Hepatic stellate cell (primary cell): ENCODE results near the gene KIF22.
A peak's percentile ranks its signal among the peaks of the same experiment; 100 is the strongest.
"Not testable (repeated sequence)": the region's sequence is repeated elsewhere in the genome, so short reads cannot be mapped to it uniquely, and the experiment has no call there.

Experiments used
- DNase-seq: peaks from one replicate; pipeline ENCODE4 v3.0.0; 2011; ENCODE audit warnings: low spot score

The KIF22 gene

DNA sequence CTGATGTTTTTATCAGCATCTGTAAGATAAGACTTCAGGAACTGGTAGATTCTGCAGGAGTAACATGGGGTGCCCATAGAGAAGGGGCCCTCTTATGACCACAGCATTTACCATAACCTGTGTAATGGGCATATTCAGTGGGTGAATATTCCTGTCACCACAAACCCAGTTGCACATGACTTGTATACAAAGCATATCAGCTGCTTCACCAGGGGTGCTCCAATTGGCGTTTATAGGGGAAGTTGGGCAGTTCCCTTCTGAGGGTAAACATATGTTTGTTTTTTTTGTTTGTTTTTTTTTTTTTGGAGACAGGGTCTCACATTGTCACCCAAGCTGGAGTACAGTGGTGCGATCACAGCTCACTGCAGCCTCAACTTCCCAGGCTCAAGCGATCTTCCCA, 24.0 kb upstream of the KIF22 start:
- DNase-seq = no peak

DNA sequence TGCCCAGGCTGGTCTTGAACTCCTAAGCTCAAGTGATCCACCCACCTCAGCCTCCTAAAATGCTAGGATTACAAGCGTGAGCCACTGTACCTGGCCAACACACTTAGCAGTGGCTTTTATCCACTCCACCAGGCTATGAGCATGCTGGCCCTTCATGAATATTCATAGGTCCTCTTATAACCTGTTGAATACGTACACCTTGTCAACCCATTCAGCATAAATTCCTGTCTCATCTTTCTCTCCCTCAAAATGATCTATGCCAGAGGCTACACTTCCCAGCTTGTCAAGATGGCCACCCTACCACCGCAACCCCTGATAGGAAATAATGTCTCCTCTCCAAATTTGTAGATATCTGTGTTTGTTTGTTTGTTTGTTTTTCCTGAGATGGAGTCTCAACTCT, 23.5 kb upstream of the KIF22 start:
- no peak for DNase-seq

DNA sequence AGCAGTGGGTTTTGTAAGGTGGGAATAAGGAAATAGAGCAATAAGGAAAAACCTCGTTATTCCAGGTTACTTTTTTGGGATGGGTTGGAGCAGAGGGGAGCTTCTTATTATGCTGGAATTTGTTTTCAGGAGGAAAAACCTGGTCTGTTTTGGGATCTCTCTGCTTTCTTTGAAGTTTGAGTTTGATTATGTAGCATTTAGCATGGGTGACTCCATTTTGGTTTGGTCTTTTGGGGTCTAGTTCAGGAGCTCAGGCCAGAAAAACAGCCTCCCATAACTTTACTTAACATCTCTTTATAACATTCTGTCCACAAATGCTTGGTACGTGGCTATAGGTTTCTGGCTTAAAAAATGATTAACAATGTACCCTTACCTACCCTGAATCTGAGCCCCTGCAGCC, 21.0 kb upstream of the KIF22 start:
- no peak for DNase-seq

DNA sequence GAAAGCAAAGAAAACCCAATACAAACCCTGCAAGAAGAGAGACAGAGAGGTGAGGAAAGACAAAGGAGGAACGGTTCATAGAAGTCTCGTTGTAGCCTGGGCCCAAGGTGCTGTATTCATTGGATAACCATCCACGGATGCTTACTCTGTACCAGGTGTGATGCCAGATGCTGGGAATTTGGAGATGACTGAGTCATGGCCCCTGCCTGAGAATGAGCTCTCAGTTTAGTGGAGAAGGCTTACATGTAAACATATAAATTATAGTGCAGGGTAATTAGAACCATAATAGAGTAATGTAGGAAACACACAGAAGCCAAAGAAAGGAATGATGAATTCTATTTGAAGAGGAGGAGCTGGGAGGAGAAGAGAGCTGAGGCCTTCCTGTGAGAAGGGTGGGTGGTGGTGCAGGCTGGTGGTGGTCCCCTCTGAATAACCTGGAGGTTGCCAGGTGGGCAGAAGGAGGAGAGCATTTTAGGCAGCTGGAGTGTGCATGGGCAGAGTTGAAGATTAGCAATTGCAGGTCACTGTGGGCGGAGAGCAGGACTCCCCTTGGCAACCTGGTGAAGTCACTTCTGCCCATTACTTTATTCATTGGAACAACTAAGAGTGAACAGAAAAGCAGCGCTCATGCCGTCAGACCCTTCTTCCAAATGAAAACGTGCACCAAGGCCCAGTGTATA, 20.2 kb upstream of the KIF22 start:
- DNase-seq = no peak

DNA sequence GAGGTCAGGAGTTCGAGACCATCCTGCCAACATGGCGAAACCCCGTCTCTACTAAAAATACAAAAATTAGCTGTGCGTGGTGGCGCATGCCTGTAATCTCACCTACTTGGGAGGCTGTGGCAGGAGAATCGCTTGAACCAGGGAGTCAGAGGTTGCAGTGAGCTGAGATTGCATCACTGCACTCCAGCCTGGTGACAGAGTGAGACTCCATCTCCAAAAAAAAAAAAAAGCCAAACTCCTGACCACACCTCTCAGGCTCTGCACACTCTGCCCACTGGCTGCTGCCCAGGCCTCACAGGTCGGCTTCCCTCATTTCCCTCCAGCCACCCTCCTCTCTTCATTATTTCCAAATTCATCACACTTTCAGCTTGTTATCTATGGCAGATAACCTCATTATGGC, 18.2 kb upstream of the KIF22 start:
- not testable (repeated sequence) for DNase-seq

DNA sequence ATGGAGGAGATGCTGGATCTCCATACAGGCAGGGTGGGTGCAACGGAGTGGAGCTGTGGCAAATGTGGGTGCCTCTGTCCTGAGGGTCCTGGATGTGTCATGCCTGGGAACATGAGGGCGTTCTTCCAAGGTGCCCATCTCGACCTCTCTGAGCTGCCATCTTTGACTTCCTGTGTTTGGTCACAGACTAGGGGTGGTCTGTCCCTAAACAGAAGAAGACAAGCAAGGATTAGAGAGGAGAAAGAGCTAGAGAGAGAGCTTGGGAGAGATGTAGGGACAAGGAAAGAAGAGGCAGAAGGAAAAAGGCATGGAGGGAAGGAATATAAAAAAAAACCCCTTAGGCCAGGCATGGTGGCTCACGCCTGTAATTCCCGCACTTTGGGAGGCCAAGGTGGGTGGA, 15.8 kb upstream of the KIF22 start:
- DNase-seq = no peak

DNA sequence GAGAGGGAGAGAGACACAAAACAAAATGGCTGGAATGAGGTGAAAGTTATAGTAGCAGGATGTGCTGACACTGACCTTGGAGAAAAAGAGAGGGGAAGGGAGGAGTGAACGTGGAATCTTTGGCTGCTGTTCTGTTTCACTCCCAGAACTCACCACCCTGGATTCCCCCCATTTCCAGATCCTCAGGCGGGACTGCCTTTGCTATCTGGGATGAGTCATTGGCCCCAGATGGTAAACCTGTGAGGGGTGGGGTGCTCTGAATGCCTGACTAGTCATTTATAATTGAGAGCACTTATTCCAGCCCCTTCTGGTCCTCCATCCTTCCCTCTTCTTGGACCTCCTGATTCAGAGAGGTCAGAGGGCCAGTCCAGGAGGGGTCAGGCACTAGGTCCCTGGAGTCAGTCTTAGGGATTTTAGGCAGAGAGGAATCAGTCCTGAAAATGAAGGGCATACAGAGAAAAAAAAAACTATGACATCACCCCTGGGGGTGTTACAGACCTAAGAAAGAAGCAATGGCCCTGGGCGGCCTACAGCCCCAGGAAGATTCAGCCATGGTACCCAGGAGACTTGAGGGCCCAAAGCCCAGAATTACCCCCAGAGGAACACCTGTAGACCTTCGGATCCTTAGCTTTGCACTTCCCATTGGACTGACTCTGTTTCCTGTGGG, 14.7 kb upstream of the KIF22 start:
- peak; percentile 23 for DNase-seq

DNA sequence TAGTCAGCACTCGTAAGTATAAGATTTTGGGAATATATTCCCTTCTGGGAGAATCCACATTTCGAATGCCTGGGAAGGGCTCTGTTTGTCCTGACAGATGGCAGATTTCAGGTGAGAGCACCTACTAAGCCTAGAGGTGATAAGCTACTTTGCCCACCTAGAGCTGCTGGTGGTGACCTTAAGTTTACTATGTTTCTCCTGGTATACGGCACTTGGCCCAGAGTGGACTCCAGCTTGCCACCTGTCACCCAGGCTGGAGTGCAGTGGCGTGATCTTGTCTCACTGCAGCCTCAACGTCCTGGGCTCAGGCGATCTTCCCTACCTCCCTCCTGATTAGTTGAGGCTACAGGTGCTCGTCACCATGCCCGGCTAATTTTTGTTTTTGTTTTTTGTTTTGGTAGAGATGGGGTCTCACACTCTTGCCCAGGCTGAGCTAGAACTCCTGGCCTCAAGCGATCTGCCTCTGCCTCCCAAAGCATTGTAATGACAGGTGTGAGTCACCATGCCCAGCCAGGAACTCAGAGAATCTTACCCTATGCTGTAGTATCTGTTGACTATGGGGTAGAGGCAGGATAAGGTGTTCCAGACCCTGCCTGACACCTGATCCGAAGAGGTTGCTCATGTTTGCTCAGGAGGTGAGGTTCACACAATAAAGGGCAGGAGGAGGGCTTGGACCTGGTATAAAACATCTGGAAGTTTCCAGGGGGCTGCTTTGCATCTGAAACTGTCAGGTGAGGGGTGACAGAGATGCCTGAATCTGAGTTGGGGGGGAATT, 12.8 kb upstream of the KIF22 start, which contains the start of gene ZG16:
Gene ZG16 (plus strand): TSS at position 681 of the 775 bp plus-strand sequence. CDS start 1,011 bp downstream, outside the sequence.
- no peak for DNase-seq

DNA sequence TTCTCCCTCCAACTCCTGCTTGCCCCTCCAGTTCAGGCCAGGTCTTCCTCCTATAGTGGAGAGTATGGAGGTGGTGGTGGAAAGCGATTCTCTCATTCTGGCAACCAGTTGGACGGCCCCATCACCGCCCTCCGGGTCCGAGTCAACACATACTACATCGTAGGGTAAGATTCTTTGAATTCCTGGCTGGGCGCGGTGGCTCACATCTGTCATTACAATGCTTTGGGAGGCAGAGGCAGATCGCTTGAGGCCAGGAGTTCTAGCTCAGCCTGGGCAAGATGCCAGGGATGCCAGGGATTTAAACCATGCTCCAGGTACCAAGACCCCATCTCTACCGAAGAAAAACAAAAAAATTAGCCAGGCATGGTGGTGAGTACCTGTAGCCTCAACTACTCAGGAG, 11.1 kb upstream of the KIF22 start:
- no peak for DNase-seq

DNA sequence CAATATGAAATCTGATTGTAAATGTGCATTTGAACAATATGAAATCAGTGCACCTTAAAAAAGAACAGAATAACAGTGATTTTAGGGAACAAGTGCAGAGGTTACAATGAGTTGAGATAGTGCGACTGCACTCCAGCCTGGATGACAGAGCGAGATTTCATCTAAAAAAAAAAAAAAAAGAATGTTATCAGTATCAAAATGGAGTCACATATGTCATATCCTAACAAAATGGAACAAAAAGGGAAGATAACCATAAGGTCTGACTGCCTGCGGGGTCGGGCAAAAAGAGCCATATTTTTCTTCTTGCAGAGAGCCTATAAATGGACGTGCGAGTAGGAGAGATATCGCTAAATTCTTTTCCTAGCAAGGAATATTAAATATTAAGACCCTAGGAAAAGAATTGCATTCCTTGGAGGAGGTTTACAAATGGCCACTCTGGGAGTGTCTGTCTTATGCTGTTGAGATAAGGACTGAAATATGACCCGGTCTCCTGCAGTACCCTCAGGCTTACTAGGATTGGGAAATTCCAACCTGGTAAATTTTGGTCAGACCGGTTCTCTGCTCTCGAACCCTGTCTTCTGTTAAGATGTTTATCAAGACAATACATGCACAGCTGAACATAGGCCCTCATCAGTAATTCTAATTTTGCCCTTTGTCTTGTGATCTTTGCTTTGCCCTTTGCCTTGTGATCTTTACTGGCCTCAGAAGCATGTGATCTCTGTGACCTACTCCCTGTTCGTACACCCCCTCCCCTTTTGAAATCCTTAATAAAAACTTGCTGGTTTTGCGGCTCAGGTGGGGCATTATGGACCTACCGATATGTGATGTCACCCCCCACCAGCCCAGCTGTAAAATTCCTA, 7.2 kb upstream of the KIF22 start:
- DNase-seq = not testable (repeated sequence)

DNA sequence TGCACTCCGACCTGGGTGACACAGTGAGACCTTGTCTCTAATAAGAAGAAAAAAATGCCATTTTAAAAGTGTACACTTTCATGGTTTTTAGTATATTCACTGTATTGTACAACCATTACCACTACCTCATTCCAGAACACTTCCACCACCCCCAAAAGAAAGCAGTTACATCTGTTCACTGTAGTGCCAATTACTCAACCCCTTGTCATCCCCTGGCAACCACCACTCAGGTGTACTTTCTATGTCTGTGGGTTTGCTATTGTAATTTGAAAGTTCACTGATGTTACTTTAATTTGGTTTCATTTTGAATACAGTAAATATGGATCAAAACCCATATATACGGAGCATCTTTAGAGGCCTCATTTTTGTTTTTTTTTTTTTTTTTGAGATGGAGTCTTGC, 6.4 kb upstream of the KIF22 start:
- no peak for DNase-seq

DNA sequence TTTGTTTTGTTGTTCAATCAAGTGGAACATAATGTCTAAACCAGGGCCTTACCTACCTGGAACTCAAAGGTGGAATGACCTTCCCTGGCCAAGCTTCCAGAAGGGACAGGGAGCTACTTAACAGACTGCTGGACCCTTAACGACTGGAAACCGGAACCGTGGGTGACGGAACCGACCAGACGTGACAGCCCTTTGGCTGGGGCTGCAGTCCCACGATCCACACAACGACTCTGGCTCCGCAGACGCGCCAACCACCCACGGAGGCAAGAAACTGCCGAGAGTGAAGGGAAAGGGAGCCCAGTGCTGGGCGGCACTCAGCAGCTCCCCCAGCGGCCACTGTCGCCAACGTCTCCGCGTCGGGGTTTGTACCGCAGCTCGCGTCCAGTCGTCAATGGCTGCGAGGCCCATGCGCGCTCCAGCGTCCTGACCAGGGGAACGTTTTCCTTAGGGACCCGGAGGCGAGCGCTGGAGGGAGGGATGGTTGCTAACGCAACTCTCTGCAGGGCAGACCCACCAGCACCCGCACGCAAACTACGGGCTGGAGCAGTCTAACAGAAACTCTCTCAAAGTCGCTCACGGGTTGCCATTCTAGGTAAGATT, 5.5 kb upstream of the KIF22 start:
- peak; percentile 82 for DNase-seq

DNA sequence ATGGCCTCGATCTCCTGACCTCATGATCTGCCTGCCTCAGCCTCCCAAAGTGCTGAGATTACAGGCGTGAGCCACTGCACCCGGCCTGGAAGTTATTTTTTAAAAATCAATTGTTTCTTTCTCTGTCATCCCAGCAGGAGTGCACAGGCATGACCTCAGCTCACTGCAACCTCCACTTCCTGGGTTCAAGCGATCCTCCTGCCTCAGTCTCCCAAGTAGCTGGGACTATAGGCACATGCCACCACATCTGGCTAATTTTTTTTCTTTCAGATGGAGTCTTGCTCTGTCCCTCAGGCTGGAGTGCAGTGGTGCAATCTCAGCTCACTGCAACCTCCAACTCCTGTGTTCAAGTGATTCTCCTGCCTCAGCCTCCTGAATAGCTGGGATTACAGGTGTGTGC, 3.4 kb upstream of the KIF22 start:
- DNase-seq = not testable (repeated sequence)

DNA sequence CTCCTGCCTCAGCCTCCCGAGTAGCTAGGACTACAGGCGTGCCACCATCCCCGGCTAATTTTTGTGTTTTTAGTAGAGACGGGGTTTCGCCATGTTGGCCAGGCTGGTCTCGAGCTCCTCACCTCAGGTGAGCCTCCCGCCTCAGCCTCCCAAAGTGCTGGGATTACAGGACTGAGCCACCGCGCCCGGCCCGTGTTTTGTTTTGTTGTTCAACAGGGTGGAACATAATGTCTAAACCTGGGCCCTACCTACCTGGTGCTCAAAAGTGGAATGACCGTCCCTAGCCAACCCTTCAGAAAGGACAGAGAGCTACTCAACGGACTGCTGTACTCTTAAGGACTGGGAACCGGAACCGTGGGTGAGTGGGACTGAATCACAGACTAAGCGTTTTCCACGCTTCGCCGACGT, 772 bp upstream of the KIF22 start:
- no peak for DNase-seq

DNA sequence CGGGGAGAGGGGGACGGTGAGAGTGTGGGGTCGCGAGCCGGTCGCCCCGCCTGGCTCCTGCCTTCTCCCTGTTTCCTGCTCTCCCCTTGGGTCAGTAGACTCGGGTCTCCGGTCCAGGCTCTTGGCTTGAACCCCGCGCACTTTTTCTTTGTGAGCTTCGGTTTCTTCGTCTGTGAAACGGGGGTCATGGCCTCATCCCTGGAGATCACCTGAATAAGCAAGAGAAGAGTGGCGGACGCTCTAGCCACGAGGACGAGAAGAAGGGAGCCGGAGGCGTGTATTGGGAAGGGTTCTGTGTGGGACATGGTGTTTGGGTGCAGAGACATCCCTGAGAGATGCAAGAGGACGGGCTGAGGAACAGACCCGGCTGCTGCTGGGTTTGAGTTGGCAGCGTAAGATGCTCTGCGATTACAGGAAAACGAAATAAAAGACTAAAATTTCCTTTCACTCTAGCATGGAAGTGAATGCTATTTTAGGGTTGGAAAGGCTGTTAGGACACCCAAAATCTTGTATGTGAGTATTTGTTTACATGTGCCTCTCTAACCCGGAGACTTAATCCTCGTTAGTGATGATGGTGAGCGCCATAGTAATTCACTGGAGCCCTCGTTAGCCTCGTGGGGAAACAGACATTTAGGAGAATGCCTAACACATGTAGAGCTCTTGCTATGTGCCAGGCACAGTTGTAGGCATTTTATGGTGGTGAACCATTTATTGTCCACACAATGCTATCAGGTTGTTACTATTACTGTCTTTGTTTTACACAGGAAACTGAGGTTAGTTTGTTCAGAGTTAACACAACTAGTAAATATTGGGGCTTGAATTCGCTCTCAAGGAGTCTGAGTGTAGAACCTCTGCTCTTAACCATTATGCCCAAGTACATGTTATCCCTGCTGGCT, 646 bp downstream of the KIF22 start:
- DNase-seq = no peak

DNA sequence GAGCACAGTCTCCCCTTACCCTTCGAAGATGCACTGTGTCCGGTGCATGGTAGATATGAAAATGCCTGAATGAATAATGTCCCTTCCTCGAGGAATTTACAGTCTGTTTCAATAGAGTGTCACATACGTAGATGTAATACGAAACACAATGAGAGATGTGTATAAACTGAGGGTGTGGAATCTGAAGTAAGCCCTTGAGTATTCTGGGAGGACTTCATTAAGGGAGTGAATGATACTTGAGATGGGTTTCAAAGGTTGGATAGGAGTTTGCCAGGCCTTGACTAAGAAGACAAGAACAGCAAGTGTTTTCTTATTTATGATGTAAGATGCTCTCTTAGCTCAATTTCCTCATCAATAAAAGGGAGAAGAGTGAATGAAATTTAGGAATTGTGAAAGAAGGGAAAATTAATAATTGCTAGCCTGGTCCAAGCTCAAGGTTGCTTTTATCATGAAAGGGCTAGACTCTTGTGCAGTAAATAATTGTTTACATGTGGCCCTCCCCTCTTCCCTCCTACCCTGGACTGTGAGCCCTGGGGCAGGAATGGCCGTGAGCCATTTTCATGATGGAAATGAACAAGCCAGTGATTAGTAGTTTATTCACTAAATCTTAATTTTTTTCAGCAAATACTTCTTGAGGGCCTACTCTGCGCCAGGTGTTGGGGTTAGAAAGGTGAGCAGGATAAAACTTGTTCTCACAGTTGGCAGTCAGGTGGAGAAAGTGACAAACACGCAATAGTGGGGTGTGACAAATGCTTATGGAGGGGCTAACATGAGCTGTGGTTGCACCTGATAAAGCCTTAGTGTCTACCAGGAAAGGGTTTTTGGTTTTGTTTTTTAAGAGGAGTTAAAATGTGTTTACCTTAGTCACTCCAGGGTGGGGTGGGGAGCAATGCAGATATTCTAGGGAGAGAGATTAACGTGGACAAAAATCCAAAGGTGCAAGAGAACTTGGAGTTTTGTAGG, 1.6 kb downstream of the KIF22 start:
- DNase-seq = no peak

DNA sequence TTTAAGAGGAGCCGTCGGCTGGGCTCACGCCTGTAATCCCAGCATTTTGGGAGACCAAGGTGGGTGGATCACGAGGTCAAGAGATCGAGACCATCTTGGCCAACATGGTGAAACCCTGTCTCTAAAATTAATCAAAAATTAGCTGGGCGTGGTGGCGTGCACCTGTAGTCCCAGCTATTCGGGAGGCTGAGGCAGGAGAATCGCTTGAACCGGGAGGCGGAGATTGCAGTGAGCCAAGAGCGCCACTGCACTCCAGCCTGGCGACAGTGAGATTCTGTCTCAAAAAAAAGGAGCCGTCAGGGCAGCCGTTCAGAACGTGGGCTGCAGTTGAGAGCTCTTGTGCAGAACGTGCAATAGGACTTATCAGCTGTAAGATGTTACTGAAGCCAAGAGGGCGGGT, 2.6 kb downstream of the KIF22 start:
- DNase-seq = not testable (repeated sequence)

DNA sequence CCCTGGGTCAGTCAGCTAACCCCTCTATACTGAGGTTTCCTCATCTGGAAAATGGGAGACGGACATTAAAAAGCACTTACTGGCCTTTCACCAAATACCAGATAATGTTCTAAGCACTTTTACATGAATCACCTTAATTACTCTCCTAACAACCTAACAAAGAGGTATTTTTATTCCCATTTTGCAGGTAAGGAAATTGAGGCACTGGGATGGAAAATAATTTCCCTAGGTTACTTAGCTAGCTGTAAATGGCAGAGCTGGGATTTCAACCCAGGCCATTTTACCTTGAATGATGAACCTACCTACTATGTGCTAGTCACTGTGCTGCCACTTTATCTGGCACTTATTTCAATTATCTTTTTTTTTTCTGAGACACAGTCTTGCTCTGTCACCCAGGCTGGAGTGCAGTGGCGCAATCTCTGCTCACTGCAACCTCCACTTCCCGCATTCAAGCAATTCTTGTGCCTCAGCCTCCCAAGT, 3.7 kb downstream of the KIF22 start:
- DNase-seq = no peak

DNA sequence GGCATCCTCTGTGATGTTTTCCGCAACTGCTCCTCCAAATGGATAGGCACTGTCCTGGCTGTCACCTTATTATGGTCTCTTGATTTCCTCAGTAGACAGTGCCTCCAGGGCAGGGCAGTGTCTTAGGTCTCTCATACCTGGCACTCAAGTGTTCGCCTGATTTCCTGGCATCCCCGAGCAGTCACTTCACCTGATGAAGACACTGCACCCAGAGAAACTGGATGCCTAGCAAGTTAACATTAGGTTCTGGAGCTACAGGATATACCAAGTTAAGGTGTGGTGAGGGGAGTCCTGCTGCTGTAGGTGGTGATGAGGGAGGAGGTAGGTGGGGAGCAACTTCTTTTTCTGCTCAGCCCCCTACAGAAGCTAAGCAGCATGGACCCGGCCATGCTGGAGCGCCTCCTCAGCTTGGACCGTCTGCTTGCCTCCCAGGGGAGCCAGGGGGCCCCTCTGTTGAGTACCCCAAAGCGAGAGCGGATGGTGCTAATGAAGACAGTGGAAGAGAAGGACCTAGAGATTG, 11.9 kb downstream of the KIF22 start:
- no peak for DNase-seq
